Loucy (cell line): ENCODE data around the gene RCAN3.
"Not testable (repeated sequence)": the region's sequence is repeated elsewhere in the genome, so short reads cannot be mapped to it uniquely, and the experiment has no call there.

Experiments
- EZH2phosphoT487 ChIP-seq: fragments of 200-600 bp; IDR thresholded peaks from 2 replicates; pipeline ENCODE4 v1.6.1; 2018; ENCODE audit warnings: antibody characterized with exemption, mild to moderate bottlenecking, moderate library complexity, borderline replicate concordance
- TF ChIP-seq, protein P1 (sequence below): fragments of 200-600 bp; sonication (generic); conservative IDR thresholded peaks from 2 replicates; pipeline ENCODE4 v1.5.1; 2014; ENCODE audit warnings: mild to moderate bottlenecking, antibody characterized with exemption, low read length

DNA sequence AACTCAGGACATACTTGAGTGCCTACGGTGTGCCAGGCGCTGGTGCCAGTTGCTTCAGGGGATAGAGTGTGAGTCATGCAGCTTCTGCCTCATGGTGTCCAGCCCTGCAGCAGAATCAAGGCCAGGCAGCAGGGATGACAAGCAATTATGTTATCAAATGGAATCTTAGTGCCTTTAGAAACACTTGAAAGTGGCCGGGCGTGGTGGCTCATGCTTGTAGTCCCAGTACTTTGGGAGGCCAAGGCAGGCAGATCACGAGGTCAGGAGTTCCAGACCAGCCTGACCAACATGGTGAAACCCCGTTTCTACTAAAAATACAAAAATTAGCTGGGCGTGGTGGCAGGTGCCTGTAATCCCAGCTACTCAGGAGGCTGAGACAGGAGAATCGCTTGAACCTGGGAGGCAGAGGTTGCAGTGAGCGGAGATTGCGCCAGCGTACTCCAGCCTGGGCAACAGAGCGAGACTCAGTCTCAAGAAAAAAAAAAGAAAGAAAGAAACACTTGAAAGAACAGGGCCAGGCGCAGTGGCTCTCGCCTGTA is 13.1 kb downstream of the RCAN3 start:
- TF ChIP-seq, protein P1, sequence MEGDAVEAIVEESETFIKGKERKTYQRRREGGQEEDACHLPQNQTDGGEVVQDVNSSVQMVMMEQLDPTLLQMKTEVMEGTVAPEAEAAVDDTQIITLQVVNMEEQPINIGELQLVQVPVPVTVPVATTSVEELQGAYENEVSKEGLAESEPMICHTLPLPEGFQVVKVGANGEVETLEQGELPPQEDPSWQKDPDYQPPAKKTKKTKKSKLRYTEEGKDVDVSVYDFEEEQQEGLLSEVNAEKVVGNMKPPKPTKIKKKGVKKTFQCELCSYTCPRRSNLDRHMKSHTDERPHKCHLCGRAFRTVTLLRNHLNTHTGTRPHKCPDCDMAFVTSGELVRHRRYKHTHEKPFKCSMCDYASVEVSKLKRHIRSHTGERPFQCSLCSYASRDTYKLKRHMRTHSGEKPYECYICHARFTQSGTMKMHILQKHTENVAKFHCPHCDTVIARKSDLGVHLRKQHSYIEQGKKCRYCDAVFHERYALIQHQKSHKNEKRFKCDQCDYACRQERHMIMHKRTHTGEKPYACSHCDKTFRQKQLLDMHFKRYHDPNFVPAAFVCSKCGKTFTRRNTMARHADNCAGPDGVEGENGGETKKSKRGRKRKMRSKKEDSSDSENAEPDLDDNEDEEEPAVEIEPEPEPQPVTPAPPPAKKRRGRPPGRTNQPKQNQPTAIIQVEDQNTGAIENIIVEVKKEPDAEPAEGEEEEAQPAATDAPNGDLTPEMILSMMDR = not testable (repeated sequence)
- not testable (repeated sequence) for TF ChIP-seq EZH2phosphoT487
